ENCODE results near the gene SCD.

DNA sequence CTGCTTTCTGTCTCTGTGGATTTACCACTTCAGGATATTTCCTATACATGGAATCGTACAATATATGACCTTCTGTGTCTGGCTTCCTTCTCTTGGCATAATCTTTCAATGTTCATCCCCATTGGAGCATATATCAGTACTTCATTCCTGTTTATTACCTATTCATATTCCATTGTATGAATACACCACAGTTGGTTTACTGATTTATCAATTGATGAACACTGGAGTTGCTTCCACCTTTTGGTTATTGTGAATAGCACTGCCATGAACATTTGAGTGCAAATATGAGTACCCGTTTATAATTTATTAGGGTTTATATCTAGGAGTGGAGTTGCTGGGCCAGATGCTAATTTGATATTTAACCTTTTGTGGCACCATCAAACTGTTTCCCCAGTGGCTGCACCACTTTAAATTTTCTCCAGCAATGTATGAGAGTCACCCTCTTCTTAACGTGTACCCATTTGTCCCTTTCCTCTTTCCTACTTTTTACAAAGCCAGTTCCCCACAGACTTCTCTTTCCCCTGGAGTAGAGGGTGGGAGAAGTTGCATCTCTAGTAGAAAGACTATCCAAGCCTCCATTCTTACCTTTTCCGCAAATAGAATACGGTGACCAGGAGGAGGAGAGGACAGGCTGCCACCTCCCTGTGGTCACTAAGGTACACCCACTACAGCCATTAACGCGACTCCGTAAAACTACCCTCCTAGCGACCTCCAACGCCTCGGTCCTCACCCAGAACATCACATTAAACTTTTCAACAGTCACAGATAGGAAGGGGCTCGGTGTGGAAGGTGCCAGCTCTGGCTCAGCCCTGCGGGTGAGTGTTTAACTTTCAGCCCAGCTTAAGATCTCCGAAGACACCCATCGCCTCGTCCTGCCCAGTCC is 25.6 kb downstream of the SCD start:
- TF ChIP-seq, protein P1, sequence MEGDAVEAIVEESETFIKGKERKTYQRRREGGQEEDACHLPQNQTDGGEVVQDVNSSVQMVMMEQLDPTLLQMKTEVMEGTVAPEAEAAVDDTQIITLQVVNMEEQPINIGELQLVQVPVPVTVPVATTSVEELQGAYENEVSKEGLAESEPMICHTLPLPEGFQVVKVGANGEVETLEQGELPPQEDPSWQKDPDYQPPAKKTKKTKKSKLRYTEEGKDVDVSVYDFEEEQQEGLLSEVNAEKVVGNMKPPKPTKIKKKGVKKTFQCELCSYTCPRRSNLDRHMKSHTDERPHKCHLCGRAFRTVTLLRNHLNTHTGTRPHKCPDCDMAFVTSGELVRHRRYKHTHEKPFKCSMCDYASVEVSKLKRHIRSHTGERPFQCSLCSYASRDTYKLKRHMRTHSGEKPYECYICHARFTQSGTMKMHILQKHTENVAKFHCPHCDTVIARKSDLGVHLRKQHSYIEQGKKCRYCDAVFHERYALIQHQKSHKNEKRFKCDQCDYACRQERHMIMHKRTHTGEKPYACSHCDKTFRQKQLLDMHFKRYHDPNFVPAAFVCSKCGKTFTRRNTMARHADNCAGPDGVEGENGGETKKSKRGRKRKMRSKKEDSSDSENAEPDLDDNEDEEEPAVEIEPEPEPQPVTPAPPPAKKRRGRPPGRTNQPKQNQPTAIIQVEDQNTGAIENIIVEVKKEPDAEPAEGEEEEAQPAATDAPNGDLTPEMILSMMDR (IDR thresholded peaks at IDR 0.05) = no peak
- no peak for TF ChIP-seq POLR2AphosphoS5 (IDR thresholded peaks at IDR 0.05)

All from sigmoid colon (tissue), 4 donors.